Activated CD4-positive, alpha-beta memory T cell treated with anti-CD3 and anti-CD28 coated beads for 36 hours (primary cell): Measurements from ENCODE around the gene ACCSL. TPM values are rescaled to one million over a fixed set of nuclear protein-coding genes. Genes with fewer than 3 reads are reported as not detected.

Source experiments
- total RNA-seq, 2 experiments: library from RNA; stranded (reverse); gene quantifications; one replicate each; pipeline ENCODE4 v1.2.3, GENCODE V29; 2021

ACCSL gene
- total RNA-seq, 2 experiments from 2014 or later = not detected

Other genes starting within 250 kb of the ACCSL start
- gene ALKBH3, start 167.2 kb upstream of the ACCSL start, total RNA-seq = 10 to 100 TPM; 32.1 to 35.8 TPM
- under 1 TPM in 1 of 2 experiments, not detected in 1; 0.21 TPM for gene C11orf96, start 105.3 kb upstream of the ACCSL start, total RNA-seq
- gene ACCS, start 18.3 kb downstream of the ACCSL start, total RNA-seq = 10 to 100 TPM; 13.7 to 17.5 TPM
- 10 to 100 TPM; 27.0 to 28.1 TPM for gene EXT2, start 47.7 kb downstream of the ACCSL start, total RNA-seq